GM23248 (cell line): ENCODE measurements around the gene KDM4B.

ENCODE experiments used
- EZH2 ChIP-seq: fragments of 200-600 bp; sonication (generic); IDR thresholded peaks from 2 replicates; pipeline ENCODE4 v1.6.1; 2018; ENCODE audit warnings: antibody characterized with exemption, mild to moderate bottlenecking; ENCODE audit not compliant: insufficient read depth, poor library complexity, severe bottlenecking
- EZH2phosphoT487 ChIP-seq: fragments of 200-600 bp; sonication (generic); IDR thresholded peaks from 2 replicates; pipeline ENCODE4 v1.6.1; 2018; ENCODE audit warnings: antibody characterized with exemption, moderate library complexity, mild to moderate bottlenecking, low read depth; ENCODE audit not compliant: insufficient read depth

DNA sequence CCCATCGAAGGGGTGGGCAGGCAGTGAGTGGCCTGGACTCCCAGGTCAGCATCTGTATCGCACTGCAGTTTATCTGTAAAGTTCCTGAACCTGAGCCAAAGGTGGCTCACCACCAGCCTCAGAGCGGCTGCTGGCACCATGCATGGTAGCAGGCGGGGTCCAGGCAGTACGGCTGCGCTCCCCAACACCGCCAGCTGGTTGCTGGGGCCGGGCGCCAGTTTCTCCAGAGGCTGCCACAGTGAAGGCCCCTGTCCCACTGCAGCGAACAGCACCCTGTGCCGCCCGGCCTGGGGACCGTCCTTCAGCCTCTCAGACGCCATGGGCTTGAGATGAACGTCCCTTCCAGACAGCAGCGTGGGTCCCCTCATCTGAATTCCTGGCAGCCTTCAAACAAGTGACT is 109.8 kb downstream of the KDM4B start:
- TF ChIP-seq EZH2phosphoT487 (no peak), EZH2 (no peak)
